HTERT RPE-1 (cell line): ENCODE measurements around the gene HERC3.

ENCODE experiments used
- in situ Hi-C: fragments of 300-500 bp; cut with MboI; formaldehyde crosslinking; loops from 4 replicates; pipeline ENCODE4 v1.14.3; 2020; ENCODE audit warnings: low sequenced_read_pairs

The HERC3 gene

GRCh38 chr4:88591787-88592599 lies at the start of gene HERC3:
HERC3 (plus strand) TSS chr4:88592480; CDS start chr4:88605824, 13,344 bp downstream.
- in situ Hi-C loops = no loop called here

GRCh38 chr4:88549815-88550214 lies 42.5 kb upstream of the HERC3 start:
- in situ Hi-C loops = no loop called here

- in situ Hi-C loops = no loop called here
These were observed 24.7 kb upstream of the HERC3 start for GRCh38 chr4:88567591-88567990.

GRCh38 chr4:88570001-88570400 lies 22.3 kb upstream of the HERC3 start:
- in situ Hi-C loops = no loop called here

- in situ Hi-C loops = no loop called here
These were observed 18.9 kb upstream of the HERC3 start for GRCh38 chr4:88573276-88573980.

GRCh38 chr4:88573995-88574394 lies 18.3 kb upstream of the HERC3 start:
- in situ Hi-C loops = no loop called here

- in situ Hi-C loops = no loop called here
These were observed 17.1 kb upstream of the HERC3 start for GRCh38 chr4:88575186-88575585.

- in situ Hi-C loops = no loop called here
These were observed 9.8 kb upstream of the HERC3 start for GRCh38 chr4:88582493-88582892.

GRCh38 chr4:88583631-88584470 lies 8.4 kb upstream of the HERC3 start:
- in situ Hi-C loops = no loop called here

- in situ Hi-C loops = no loop called here
These were observed 7.8 kb upstream of the HERC3 start for GRCh38 chr4:88584471-88584900.

GRCh38 chr4:88585917-88586316 lies 6.4 kb upstream of the HERC3 start:
- in situ Hi-C loops = no loop called here

- in situ Hi-C loops = no loop called here
These were observed 5.0 kb upstream of the HERC3 start for GRCh38 chr4:88587306-88587705.

GRCh38 chr4:88592600-88593448 lies 544 bp downstream of the HERC3 start:
- in situ Hi-C loops = no loop called here

GRCh38 chr4:88597970-88598660 lies 5.8 kb downstream of the HERC3 start:
- in situ Hi-C loops = no loop called here

- in situ Hi-C loops = no loop called here
These were observed 7.0 kb downstream of the HERC3 start for GRCh38 chr4:88599298-88599697.

- in situ Hi-C loops = no loop called here
These were observed 7.4 kb downstream of the HERC3 start for GRCh38 chr4:88599714-88600113.

GRCh38 chr4:88600176-88600838 lies 8.0 kb downstream of the HERC3 start:
- in situ Hi-C loops = no loop called here

GRCh38 chr4:88604978-88605678 lies 12.8 kb downstream of the HERC3 start:
- in situ Hi-C loops = no loop called here

- in situ Hi-C loops = no loop called here
These were observed 13.5 kb downstream of the HERC3 start for GRCh38 chr4:88605736-88606135.
